Measurements from ENCODE around the gene TRIP10.

GRCh38 chr19:6796278-6796677 lies 56.8 kb downstream of the TRIP10 start:
- TF ChIP-seq GATA2 (IDR thresholded peaks at IDR 0.05; ENCODE audit: low read depth, low read length) (no peak), GATA3 (IDR thresholded peaks at IDR 0.05; ENCODE audit: low read depth, low read length) (no peak)
